ENCODE measurements around the gene IMMP2L. TPM values are rescaled to one million over a fixed set of nuclear protein-coding genes. Genes with fewer than 3 reads are reported as not detected.

The IMMP2L gene
- total RNA-seq, 2 experiments from 2014 or later, result 8.9 to 18.7 TPM

- Mint-ChIP-seq H3K27me3 (no peaks in the 10 kb centered on the region), H3K4me1 (ENCODE audit: low read depth) (no peaks in the 10 kb centered on the region), H3K27ac (no peak overlapping the region), H3K4me3 (no peak overlapping the region), H3K9me3 (peaks cover 5% of the 10 kb centered on the region), H3K36me3 (ENCODE audit: low read depth) (peaks cover 6% of the 10 kb centered on the region)
- POLR2A ChIA-PET, result no interaction called here
- ATAC-seq (ENCODE audit: poor library complexity), result no peak
- no peaks in the 10 kb centered on the region for H3K9me3 ChIP-seq (ENCODE audit: control insufficient read depth in 1 of 2, insufficient read depth in 1 of 2, low read length in 2 of 2)
- CTCF ChIA-PET, result no interaction called here
- intact Hi-C loops (cut with DNase I, micrococcal nuclease), result no loop called here
- H3K27ac ChIP-seq (ENCODE audit: low read depth in 1 of 2, low read length in 2 of 2), result no peak overlapping the region
- H3K4me3 ChIP-seq (ENCODE audit: low read length), result no peak overlapping the region
- H3K4me1 ChIP-seq (ENCODE audit: insufficient read depth, low read length), result no peaks in the 10 kb centered on the region
- no peaks in the 10 kb centered on the region for H3K27me3 ChIP-seq (ENCODE audit: control insufficient read depth in 1 of 2, insufficient read depth in 2 of 2, low read length in 2 of 2)
- no peak for DNase-seq
- TF ChIP-seq CTCF (IDR thresholded peaks at IDR 0.05), result no peak
- H3K36me3 ChIP-seq (ENCODE audit: insufficient read depth, low read length), result no peaks in the 10 kb centered on the region
Measured at GRCh38 chr7:110897538-110897937, 664.8 kb downstream of the IMMP2L start.

GRCh38 chr7:110894111-110894510, 668.2 kb downstream of the IMMP2L start:
- intact Hi-C loops (cut with DNase I, micrococcal nuclease), result no loop called here
- Histone ChIP-seq H3K27me3 (ENCODE audit: control insufficient read depth in 1 of 2, insufficient read depth in 2 of 2, low read length in 2 of 2) (no peaks in the 10 kb centered on the region), H3K4me1 (ENCODE audit: insufficient read depth, low read length) (no peaks in the 10 kb centered on the region), H3K36me3 (ENCODE audit: insufficient read depth, low read length) (no peaks in the 10 kb centered on the region), H3K4me3 (ENCODE audit: low read length) (no peak overlapping the region), H3K27ac (ENCODE audit: low read depth in 1 of 2, low read length in 2 of 2) (no peak overlapping the region), H3K9me3 (ENCODE audit: control insufficient read depth in 1 of 2, insufficient read depth in 1 of 2, low read length in 2 of 2) (no peaks in the 10 kb centered on the region)
- CTCF ChIA-PET, result no interaction called here
- H3K4me3 Mint-ChIP-seq, result no peak overlapping the region
- no peaks in the 10 kb centered on the region for H3K4me1 Mint-ChIP-seq (ENCODE audit: low read depth)
- POLR2A ChIA-PET, result no interaction called here
- H3K27me3 Mint-ChIP-seq, result no peaks in the 10 kb centered on the region
- H3K36me3 Mint-ChIP-seq (ENCODE audit: low read depth), result peaks cover 6% of the 10 kb centered on the region
- DNase-seq (no peak), ATAC-seq (ENCODE audit: poor library complexity) (no peak)
- peaks cover 5% of the 10 kb centered on the region for H3K9me3 Mint-ChIP-seq
- no peak overlapping the region for H3K27ac Mint-ChIP-seq
- no peak for TF ChIP-seq CTCF (IDR thresholded peaks at IDR 0.05)

GRCh38 chr7:110891197-110891596, 671.1 kb downstream of the IMMP2L start:
- Histone ChIP-seq H3K27me3 (ENCODE audit: control insufficient read depth in 1 of 2, insufficient read depth in 2 of 2, low read length in 2 of 2) (no peaks in the 10 kb centered on the region), H3K4me3 (ENCODE audit: low read length) (no peak overlapping the region), H3K36me3 (ENCODE audit: insufficient read depth, low read length) (no peaks in the 10 kb centered on the region), H3K9me3 (ENCODE audit: control insufficient read depth in 1 of 2, insufficient read depth in 1 of 2, low read length in 2 of 2) (no peaks in the 10 kb centered on the region), H3K27ac (ENCODE audit: low read depth in 1 of 2, low read length in 2 of 2) (no peak overlapping the region), H3K4me1 (ENCODE audit: insufficient read depth, low read length) (no peaks in the 10 kb centered on the region)
- Mint-ChIP-seq H3K27ac (no peak overlapping the region), H3K36me3 (ENCODE audit: low read depth) (no peaks in the 10 kb centered on the region), H3K4me3 (no peak overlapping the region), H3K4me1 (ENCODE audit: low read depth) (no peaks in the 10 kb centered on the region), H3K27me3 (no peaks in the 10 kb centered on the region), H3K9me3 (peaks cover 2% of the 10 kb centered on the region)
- no peak for TF ChIP-seq CTCF (IDR thresholded peaks at IDR 0.05)
- POLR2A ChIA-PET, result no interaction called here
- CTCF ChIA-PET, result no interaction called here
- intact Hi-C loops (cut with DNase I, micrococcal nuclease), result no loop called here
- no peak for ATAC-seq (ENCODE audit: poor library complexity)
- no peak for DNase-seq
